Kidney (tissue), 14 donors: ENCODE measurements around the gene GRK4. TPM values are rescaled to one million over a fixed set of nuclear protein-coding genes. Genes with fewer than 3 reads are reported as not detected.
"Not testable (repeated sequence)": the region's sequence is repeated elsewhere in the genome, so short reads cannot be mapped to it uniquely, and the experiment has no call there.

Source experiments
- DNase-seq, 5 donors: peaks; one replicate each; pipeline ENCODE4 v3.0.0-alpha.2; 2013 to 2020
- FAIRE-seq: peaks from 2 replicates; lab custom pipeline; 2012; peaks lifted over from hg19 to GRCh38; lab: Jason Lieb, UNC
- H3K27ac ChIP-seq, 2 donors: one replicate each; pipeline ENCODE4 v1.7.0; 2013; ENCODE audit warnings: low read depth in 2 of 2, low read length in 2 of 2, inconsistent platforms in 1 of 2
- H3K27me3 ChIP-seq: one replicate; pipeline ENCODE4 v1.7.1; 2013; ENCODE audit warnings: low read length, inconsistent platforms; ENCODE audit not compliant: control insufficient read depth, insufficient read depth
- H3K36me3 ChIP-seq, 3 donors: one replicate each; pipeline versions ENCODE4 v1.7.0 to v1.7.1; 2013; ENCODE audit warnings: low read length in 3 of 3, control low read depth in 1 of 3, inconsistent platforms in 1 of 3; ENCODE audit not compliant: insufficient read depth in 3 of 3, control insufficient read depth in 2 of 3
- H3K4me1 ChIP-seq, 3 donors: one replicate each; pipeline versions ENCODE4 v1.7.0 to v1.7.1; 2013; ENCODE audit warnings: low read length in 3 of 3, inconsistent platforms in 1 of 3, low read depth in 1 of 3; ENCODE audit not compliant: control insufficient read depth in 2 of 3, insufficient read depth in 2 of 3
- H3K4me3 ChIP-seq, 3 donors: one replicate each; pipeline versions ENCODE4 v1.7.0 to v1.8.1; 2013; ENCODE audit warnings: low read length in 3 of 3, control low read depth in 1 of 3, inconsistent platforms in 1 of 3
- H3K9ac ChIP-seq, 3 donors: one replicate each; pipeline versions ENCODE4 v1.7.0 to v1.7.1; 2013; ENCODE audit warnings: low read length in 3 of 3, control low read depth in 1 of 3, inconsistent platforms in 1 of 3
- H3K9me3 ChIP-seq, 3 donors: one replicate each; pipeline versions ENCODE4 v1.7.0 to v1.7.1; 2013; ENCODE audit warnings: low read length in 3 of 3, control low read depth in 1 of 3, inconsistent platforms in 1 of 3; ENCODE audit not compliant: control insufficient read depth in 2 of 3, insufficient read depth in 1 of 3
- intact Hi-C: fragments of 100-400 bp; cut with DNase I; formaldehyde crosslinking; loops from one replicate; pipeline ENCODE4 v1.11.1; 2022
- polyA plus RNA-seq: library from polyadenylated mRNA; stranded (reverse); fragments of 350-450 nt; fragmentation: Illumina TruSeq; extraction: RNeasy Lipid Tissue Mini Kit (QIAGEN cat#74804); gene quantifications from one replicate; pipeline ENCODE4 v1.2.3, GENCODE V29; 2014; ENCODE audit warnings: low read depth, low replicate concordance; ENCODE audit not compliant: insufficient read depth
- total RNA-seq: library from RNA; stranded (reverse); fragmentation: NEBNext Ultra II Directional; extraction: Animal tissue kit (Norgen Biotek cat#: 25700); gene quantifications from one replicate; pipeline ENCODE4 v1.2.1, GENCODE V29; 2021
- TF ChIP-seq, protein P1 (sequence below): IDR thresholded peaks from 3 replicates; pipeline ENCODE4 v1.5.1; 2012; ENCODE audit warnings: mild to moderate bottlenecking, moderate library complexity, borderline replicate concordance; ENCODE audit not compliant: insufficient read depth; ENCODE audit errors: extremely low read depth
- donor health status: control.
- donor health status: control.
- donor health status: control.
- donor health status: control.
- donor health status: control.
- donor health status: DM: yes; HTN: yes; CAD: no.
- donor health status: Normal renal cell carcinoma (clear cell type).

Gene GRK4
- total and polyA plus RNA-seq, 2 donors from 2014 or later, result 4.3 TPM

DNA sequence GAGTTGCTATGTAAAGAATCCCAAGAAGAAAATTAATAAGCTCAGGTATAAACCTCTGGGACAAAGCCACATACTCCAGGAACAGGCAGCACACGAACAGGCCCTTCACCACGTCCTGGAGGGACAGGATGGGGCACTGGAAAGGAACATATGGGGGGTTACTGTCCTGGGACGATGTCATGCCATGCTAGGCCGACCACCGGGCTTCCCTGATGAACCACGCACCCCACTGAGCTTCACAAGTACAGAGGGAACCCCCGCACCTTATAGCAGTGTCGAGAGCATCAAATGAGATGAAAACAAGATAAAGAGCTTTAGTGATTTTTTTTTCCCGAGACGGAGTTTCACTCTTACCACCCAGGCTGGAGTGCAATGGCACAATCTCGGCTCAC lies 19.3 kb upstream of the GRK4 start:
- no peak for DNase-seq
- Histone ChIP-seq H3K9me3 (no peaks in the 10 kb centered on the region), H3K4me1 (peaks cover 0 to 6% (median 0%) of the 10 kb centered on the region in 3 donors), H3K4me3 (no peak overlapping the region), H3K9ac (no peak overlapping the region), H3K36me3 (peaks cover 6 to 66% (median 43%) of the 10 kb centered on the region in 3 donors), H3K27ac (no peak overlapping the region), H3K27me3 (no peaks in the 10 kb centered on the region)
- no peak for FAIRE-seq
- intact Hi-C loops, result no loop called here
- TF ChIP-seq, protein P1, sequence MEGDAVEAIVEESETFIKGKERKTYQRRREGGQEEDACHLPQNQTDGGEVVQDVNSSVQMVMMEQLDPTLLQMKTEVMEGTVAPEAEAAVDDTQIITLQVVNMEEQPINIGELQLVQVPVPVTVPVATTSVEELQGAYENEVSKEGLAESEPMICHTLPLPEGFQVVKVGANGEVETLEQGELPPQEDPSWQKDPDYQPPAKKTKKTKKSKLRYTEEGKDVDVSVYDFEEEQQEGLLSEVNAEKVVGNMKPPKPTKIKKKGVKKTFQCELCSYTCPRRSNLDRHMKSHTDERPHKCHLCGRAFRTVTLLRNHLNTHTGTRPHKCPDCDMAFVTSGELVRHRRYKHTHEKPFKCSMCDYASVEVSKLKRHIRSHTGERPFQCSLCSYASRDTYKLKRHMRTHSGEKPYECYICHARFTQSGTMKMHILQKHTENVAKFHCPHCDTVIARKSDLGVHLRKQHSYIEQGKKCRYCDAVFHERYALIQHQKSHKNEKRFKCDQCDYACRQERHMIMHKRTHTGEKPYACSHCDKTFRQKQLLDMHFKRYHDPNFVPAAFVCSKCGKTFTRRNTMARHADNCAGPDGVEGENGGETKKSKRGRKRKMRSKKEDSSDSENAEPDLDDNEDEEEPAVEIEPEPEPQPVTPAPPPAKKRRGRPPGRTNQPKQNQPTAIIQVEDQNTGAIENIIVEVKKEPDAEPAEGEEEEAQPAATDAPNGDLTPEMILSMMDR, result no peak

DNA sequence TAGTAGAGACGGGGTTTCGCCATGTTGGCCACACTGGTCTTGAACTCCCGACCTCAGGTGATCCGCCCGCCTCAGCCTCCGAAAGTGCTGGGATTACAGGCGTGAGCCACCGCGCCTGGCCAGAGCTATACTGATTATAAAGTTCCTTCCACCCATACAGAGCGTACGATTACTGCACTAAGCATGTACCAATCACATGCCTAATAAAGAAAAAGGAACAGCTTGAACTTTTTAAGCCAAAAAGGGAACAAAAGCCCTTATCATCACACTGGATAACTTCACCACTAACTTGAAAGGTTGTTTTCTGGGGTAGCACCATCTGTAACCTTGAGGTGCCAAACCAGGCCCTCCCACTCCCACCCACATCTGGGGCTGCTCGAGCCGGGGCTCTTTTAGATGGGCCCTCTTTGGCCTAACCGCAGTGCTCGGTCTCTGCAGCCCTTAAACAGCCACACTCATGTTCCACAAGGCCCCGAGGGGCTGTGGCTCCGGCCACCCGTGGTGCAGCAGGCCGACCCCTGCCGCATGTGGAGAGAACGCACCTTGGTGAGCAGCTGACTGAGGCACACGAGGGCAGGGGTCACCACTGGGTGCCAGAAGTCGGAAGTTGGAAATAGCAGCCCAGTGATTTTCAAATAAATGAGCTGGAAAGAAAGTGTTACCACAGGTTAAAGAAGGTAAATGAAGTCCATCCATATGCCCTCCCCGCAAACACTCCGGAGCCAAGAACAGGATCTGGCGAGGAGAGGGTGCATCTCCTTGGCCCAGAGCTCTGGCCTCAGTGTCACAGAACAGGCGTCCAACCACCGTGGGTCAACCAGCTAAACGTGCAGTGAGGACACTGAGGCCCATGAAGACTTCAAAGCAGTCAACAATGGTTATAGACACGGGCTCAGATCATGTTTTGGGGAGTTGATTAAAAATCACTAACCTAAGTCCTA lies 18.5 kb upstream of the GRK4 start:
- H3K4me3 ChIP-seq, result no peak overlapping the region
- no peak for DNase-seq
- intact Hi-C loops, result no loop called here
- peaks cover 0 to 6% (median 0%) of the 10 kb centered on the region in 3 donors for H3K4me1 ChIP-seq
- no peak for FAIRE-seq
- no peaks in the 10 kb centered on the region for H3K9me3 ChIP-seq
- TF ChIP-seq, protein P1, result no peak
- H3K9ac ChIP-seq, result no peak overlapping the region
- peaks cover 6 to 66% (median 48%) of the 10 kb centered on the region in 3 donors for H3K36me3 ChIP-seq
- H3K27ac ChIP-seq, result no peak overlapping the region
- H3K27me3 ChIP-seq, result no peaks in the 10 kb centered on the region

DNA sequence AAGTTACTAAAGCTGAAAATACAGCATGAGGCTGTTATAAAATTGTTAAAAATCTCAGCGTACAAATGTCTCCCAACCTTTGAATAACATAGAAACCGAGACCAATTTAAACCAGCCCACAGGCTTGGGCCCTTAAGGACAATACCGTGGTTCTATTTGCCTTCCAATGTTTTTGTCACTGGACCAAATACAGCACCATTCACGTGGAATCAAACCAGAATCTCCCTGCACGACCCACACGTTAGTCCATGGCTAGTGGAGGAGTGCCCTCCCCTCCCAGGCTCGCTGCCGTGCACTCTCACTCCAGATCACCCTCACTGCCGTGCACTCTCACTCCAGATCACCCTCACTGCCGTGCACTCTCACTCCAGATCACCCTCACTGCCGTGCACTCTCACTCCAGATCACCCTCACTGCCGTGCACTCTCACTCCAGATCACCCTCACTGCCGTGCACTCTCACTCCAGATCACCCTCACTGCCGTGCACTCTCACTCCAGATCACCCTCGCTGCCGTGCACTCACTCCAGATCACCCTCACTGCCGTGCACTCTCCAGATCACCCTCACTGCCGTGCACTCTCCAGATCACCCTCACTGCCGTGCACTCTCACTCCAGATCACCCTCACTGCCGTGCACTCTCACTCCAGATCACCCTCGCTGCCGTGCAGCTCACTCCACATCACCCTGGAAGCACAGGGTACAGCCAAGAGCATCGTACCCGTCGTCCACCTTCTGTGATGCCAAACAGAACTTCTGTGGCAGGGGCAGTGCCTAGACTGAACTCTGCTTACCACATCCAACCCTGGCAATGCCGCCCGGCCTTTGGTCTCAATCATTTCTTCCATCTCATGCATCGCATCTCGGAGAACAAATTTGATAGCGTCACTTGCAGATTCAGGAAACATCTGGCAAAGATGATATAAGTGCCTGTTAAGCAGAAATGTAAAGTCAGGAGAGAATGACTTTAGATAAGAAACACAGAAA lies 17.5 kb upstream of the GRK4 start:
- H3K36me3 ChIP-seq, result peaks cover 9 to 65% (median 48%) of the 10 kb centered on the region in 3 donors
- H3K9ac ChIP-seq, H3K4me3 ChIP-seq, H3K9me3 ChIP-seq, FAIRE-seq, DNase-seq, H3K27me3 ChIP-seq, H3K4me1 ChIP-seq, H3K27ac ChIP-seq, intact Hi-C loops: not testable (repeated sequence)
